ENCODE measurements around the gene CORO1C.

Gene CORO1C

DNA sequence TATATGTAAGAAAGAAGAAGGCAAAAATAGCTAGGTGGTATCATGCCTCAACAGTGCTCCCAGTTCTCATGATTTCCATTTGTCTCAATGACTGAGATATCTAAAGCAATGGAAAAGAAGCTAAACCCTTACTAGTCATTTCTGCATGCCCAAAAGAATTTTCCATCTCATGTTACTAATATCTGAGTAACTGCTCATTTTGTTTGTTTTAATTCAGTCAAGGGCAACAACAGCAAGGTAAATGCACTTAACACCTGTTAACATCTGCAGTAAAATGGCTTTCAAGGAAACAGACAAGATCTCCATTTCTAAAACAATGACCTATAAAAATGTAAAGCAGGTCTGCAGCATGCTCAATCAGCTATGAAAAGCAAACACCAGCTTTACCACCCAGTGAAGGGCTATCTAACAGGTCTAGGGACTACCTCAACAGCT, 78.2 kb downstream of the CORO1C start:
- TF ChIP-seq, protein P1, sequence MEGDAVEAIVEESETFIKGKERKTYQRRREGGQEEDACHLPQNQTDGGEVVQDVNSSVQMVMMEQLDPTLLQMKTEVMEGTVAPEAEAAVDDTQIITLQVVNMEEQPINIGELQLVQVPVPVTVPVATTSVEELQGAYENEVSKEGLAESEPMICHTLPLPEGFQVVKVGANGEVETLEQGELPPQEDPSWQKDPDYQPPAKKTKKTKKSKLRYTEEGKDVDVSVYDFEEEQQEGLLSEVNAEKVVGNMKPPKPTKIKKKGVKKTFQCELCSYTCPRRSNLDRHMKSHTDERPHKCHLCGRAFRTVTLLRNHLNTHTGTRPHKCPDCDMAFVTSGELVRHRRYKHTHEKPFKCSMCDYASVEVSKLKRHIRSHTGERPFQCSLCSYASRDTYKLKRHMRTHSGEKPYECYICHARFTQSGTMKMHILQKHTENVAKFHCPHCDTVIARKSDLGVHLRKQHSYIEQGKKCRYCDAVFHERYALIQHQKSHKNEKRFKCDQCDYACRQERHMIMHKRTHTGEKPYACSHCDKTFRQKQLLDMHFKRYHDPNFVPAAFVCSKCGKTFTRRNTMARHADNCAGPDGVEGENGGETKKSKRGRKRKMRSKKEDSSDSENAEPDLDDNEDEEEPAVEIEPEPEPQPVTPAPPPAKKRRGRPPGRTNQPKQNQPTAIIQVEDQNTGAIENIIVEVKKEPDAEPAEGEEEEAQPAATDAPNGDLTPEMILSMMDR (IDR thresholded peaks at IDR 0.05; ENCODE audit: low read depth, low read length): no peak
- no peak overlapping the region for H3K4me3 ChIP-seq (replicated peaks in 1 of 2; ENCODE audit: low read depth in 2 of 2, low read length in 2 of 2)
- DNase-seq (ENCODE audit: low read depth in 2 of 2): no peak

- no peak overlapping the region for H3K4me3 ChIP-seq (replicated peaks in 1 of 2; ENCODE audit: low read depth in 2 of 2, low read length in 2 of 2)
- DNase-seq (ENCODE audit: low read depth in 2 of 2): no peak
- TF ChIP-seq, protein P1 (IDR thresholded peaks at IDR 0.05; ENCODE audit: low read depth, low read length): no peak
Measured at GRCh38 chr12:108650083-108650482, 81.2 kb downstream of the CORO1C start.

DNA sequence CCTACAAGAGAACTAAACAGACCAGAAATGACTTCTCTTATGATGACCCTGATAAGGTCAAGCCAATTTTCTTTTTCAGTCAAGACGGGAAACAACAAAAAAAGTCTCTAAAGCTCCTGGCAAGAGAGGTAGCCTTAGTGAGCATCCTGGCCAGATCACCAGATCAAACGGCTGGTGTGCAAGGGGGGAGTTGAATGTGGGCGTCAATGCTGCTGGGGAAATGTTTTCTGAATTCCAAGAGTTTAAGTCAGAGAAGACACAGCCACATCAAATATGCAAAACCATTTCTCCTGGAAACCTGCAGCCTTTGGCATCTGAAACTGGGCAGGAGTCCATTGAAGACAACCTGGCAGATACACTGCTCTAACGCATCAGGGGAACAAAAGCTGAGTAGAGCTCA, 81.6 kb downstream of the CORO1C start:
- DNase-seq (ENCODE audit: low read depth in 2 of 2): peak; percentile 80 to 92
- H3K4me3 ChIP-seq (replicated peaks in 1 of 2; ENCODE audit: low read depth in 2 of 2, low read length in 2 of 2): no peak overlapping the region
- TF ChIP-seq, protein P1 (IDR thresholded peaks at IDR 0.05; ENCODE audit: low read depth, low read length): no peak

GRCh38 chr12:108649126-108649525, 82.2 kb downstream of the CORO1C start:
- DNase-seq (ENCODE audit: low read depth in 2 of 2): peak in 1 of 2 donors; percentile 84
- TF ChIP-seq, protein P1 (IDR thresholded peaks at IDR 0.05; ENCODE audit: low read depth, low read length): no peak

GRCh38 chr12:108648371-108648770, 82.9 kb downstream of the CORO1C start:
- DNase-seq (ENCODE audit: low read depth in 2 of 2): no peak
- H3K4me3 ChIP-seq (replicated peaks in 1 of 2; ENCODE audit: low read depth in 2 of 2, low read length in 2 of 2): no peak overlapping the region
- TF ChIP-seq, protein P1 (IDR thresholded peaks at IDR 0.05; ENCODE audit: low read depth, low read length): no peak

More at GRCh38 chr12:108649126-108649525, 82.2 kb downstream of the CORO1C start:
- no peak overlapping the region for H3K4me3 ChIP-seq (replicated peaks in 1 of 2; ENCODE audit: low read depth in 2 of 2, low read length in 2 of 2)

DNA sequence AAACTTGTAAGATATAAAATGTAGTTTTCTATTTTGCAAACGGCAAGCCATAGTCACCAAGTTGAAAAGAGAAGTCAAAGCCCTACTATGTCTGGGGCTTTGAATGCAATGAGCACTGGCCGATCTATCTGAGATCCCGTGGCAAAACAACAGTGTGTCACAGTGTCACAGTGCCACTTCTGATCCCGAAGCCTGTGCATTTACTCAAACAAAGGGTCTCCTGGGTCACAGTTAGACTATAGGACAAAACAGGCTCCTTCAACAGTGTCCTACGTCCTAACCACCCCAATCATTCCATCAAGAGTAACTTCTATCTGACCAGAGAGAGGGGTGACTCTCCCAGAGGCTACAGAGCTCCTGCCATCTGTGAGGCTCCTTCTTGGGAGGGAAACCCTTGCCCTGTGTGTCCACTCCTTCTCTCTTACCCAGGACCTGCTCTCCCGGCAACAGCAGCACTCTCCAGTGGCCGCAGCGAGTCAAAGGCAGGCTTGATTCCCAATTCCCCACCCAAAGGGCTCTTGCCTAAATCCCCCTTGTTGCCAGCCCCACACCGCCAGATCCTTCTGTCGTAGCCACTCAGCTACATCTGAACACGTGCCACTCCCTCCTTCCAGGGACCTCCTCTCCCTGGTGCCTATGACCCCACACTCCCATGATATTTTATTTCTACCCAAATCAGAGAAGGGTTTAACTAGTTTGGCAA, 83.6 kb downstream of the CORO1C start:
- DNase-seq (ENCODE audit: low read depth in 2 of 2): no peak
- TF ChIP-seq, protein P1 (IDR thresholded peaks at IDR 0.05; ENCODE audit: low read depth, low read length): no peak

More for the DNA sequence above, 83.6 kb downstream of the CORO1C start:
- no peak overlapping the region for H3K4me3 ChIP-seq (replicated peaks in 1 of 2; ENCODE audit: low read depth in 2 of 2, low read length in 2 of 2)
